HG03108 (cell line): ENCODE results near the gene KIF26A.

Experiments
- ATAC-seq: cut with Tn5 transposase; IDR thresholded peaks from one replicate; pipeline ENCODE4 v1.9.1; 2021; ENCODE audit warnings: moderate library complexity; ENCODE audit not compliant: unreplicated experiment

Gene KIF26A

DNA sequence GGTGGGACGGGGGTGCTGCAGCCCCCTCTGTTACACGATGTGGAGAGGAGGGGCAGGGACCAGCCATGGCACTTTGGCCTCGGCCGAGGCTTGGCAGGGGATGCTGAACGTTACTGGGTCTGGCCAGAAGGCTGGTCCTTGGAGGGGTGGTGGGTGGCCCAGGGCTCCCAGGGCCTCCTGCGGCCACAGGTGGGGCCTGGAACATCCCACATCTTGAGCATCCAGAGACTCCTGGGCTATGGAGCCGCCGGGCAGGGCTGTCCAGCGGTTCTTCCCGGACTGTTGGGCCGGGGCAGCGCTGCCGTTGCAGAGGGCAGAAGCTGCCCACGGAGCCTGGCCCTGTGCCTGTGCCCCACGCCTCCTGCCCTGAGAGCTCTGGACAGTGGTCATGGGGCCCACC is 15.9 kb downstream of the KIF26A start:
- ATAC-seq: no peak

DNA sequence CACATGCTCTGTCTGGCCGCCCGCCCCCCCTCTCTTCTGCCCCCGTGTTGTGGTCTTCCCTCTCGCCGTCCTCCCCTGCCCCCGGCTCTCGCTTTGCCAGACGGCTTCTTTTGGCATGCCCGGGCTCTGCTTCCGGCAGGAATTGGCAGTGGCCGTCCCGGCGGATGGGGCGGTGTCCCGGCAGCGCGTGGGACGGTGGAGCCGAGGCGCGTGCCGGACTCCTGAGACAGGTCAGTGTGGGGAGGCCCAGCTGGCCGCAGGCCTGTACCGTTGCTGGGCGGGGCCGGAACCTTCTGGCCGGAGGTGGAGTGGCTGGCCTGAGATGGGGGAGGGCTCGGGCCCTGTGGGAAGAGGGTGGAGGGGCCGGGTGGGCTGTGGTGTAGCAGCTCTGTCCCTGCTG is 17.1 kb downstream of the KIF26A start:
- ATAC-seq: no peak

DNA sequence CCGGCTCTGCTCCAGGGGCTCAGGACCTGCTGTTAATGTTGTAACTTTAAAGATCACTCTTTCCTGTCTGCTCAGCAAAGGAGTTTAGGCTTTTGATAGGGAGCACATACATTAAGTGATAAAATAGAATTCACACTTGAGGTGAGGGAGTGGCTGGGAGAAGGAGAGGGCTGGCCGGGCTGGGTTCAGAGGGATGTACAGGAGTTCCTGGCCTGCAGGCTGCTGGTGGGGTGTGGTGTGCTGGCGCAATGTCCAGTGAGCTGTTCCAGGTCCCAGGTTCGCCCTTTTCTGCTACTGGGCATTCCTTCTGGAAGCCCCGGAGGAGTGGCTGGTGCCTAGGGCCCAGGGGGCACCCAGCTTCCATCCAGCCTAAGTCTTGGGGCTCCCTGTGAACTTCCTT is 17.8 kb downstream of the KIF26A start:
- ATAC-seq: no peak

DNA sequence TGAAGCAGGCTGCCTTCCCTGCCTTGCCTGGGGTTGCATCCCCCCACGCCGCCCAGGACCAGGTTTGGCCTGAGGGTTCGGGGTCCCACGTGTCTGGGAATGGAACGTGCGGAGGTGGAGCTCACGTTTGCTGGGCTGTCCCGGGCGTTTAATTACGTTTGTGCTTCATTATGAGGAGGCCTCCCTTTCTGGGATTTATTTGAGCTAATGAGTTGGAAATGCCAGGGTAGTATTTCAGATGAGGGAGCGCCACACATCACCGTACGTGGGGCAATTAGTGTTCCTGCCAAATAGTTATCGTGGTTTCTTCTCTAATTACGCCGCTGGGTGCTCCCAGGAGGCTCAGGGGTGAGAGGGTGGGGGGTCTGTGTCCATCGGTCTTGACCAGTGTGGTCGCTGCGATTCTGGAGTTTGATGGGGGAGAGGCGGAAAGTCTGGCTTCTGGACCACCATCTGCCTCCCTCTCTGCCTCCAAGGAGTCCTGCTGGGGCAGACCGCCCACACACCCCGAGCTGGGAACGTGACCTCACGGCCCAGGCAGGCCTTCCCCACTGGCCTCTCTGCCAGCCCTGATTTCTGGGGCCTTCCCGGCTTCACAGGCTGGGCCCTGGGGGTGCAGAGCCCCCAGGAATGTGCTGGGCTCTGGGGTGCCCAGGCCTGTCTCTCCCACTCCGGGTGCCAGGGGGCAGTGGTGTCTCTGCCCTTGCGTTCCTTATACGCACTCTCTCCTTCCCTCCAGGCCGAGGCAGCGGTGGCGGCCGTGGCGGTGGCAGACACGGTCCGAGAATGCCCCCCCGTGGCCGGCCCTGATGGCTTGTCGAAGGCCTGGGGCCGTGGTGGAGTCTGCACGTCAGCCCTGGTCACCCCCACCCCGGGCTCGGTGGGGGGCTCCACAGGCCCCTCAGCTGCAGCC is 18.9 kb downstream of the KIF26A start:
- ATAC-seq: no peak

DNA sequence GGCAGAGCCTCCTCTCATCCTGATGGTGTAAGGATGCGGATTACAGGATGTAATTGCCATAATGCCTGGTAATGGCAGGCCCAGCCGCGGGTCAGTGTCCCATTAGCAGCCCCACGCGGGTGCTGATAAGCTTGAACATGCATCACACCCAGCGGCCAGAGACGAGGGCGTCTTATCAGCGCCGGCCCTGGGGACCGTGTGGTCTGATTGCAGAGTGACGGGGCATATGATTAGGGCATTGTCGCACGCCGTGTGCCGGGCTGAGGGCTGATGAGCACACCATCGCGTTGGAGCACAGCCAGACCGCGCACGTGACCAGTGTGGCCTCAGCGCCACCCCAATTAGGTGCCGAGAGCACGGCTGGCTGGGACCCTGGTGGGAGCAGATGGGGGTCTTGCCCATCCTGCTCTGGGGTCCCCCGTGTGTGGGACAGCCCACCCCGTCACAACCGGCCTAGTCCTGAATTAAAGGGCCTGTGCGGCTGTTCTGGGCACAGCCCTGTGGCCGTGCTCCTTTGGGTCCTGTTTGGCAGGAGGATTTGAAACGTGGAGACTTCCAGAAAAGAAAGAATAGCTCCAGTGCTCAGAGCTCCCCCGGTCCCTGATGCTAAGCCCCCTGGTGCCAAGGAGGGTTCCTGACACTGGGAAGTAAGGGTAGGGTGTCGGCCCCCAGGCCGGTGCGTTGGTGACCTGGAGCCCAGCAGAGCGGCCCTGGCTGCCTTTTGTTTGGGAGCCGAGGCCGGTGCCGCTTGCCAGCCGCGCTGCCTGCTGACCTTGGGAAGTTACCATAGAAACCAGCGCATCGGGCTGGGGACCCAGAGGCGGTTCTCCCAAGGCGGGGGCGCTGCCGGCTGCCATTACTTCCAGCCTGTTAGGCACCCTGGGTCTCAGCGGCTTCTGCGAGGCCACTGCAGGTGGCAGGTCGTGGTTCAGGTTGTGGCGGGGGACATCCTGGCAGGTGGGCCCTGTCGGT is 20.7 kb downstream of the KIF26A start:
- ATAC-seq: no peak

DNA sequence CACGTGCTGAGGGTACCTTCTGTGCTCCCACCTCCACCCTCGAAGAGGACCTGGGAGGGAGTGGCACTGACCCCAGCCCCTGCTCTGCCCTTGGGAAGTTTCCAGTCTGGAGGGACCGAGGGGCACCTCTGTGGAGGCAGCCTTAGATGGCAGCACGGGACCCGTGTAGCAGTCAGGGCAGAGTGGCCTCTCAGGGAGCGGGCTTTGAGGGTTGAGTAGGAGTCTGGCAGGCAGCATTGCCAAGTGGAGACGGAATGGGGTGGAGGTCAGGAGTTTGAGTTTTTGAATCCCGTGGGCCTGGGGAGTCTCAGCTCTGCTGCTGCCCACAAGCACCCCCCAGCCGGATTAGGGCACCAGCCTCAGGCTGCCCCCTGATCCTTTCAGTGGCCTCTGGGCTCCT is 21.6 kb downstream of the KIF26A start:
- ATAC-seq: no peak

DNA sequence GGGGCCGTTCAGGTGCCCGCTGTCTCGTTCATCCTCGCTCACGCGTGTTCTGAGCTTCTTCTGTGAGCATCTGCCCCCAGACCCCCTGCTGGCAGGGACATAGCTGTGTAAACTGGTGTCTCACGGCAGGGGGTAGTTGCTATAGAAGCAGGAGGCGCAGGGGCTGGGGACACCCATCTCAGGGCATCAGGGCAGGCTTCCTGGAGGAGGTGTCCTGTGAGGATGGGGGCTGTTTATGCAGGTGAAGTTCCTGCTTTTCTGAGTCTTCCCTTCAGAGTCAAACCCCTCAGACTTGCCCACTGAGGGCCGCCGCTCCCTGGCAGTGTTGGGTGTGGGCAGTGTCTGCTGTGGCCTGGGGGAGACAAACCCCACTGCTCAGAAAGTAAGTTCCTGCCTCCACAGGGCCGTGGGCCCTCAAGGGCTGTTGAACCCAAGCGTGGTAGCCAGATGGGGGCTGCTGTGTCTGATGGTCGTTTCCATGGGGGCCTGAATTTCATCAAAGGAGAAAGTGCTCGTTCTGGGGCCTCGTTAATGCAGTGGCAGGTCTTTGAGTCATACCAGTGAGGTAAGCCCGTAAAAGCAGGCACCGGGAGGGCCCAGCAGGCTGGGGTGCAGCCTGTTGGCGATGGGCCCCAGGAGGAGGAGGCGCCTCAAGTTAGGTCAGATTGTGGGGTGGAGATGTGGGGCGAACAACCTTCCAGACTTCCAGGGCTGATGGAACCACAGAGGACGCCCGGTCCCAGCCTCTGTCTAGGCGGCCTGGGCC is 23.4 kb downstream of the KIF26A start:
- no peak for ATAC-seq

DNA sequence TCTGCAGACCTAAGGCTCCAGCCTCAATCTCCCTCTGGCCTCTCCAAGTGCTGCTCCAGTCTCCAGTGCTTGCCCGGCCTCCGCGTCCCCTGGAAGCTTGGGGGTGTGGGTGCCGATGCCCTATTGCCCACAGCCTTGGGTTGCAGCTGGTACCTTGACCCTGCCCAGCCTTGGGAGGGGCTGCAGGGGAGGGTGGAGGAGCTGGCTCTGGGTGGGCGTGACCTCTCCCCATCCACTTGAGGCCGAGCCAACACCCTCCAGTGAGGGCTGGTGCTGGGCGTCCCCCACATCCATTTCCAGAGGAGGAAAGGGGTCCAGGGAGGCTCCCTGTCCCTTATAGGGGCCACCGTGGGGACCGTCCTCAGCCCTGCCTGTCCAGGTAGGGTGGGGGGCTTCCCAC is 24.1 kb downstream of the KIF26A start:
- no peak for ATAC-seq

DNA sequence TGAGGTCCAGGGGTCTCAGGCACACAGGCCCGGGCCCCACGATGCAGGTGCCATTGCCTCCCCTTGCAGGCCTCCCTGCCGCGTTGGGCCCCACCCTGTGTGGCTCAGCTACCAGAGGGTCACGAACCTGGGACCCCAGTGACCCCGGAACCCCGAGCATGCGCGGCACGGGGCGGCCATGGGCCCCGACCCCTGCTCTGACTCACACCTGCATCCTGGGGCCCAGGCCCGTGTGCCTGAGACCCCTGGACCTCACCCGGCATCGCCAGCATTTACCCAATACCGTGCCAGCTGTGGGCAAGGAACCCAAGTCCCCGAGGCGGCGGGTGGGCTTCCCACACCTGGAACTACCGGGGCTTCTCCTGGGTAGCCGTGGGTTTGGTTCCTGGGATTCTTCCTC is 25.2 kb downstream of the KIF26A start:
- ATAC-seq: no peak

DNA sequence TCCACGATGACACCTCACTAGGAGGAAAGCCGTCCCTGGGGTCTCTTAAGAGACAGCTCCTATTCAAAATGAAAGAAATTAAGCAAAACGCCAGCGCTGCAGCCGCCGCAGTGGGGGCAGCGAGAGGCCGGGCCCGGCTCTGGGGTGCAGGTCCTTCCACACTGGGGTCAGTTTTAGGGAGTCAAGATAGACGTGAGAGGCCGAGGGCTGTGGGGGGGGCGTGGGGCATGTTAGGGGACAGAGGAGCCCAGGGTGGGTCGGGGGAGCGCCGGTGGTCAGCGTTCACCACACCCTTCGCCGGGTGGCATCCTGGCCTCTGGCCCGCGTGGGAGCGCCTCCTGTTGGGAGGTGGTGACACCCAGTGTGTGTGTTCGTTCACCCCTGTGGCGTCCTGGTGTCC is 25.7 kb downstream of the KIF26A start:
- ATAC-seq: no peak

DNA sequence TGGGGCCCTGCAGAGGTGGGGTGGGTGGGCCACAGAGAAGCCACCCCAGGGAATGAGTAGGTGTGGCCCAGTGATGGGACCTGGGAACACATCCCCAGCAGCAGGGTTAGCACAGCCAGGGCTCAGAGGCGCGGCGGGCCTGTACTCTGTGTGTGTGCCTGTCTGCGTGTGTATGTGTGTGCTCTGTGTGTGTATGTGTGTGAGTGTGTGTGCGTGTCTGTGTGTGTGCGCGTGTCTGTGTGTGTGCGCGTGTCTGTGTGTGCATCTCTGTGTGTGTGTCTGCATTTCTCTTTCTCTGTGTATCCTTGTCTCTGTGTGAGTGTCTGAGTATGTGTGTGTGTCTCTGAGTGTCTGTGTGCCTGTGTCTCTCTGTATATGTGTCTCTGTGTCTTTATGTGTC is 26.1 kb downstream of the KIF26A start:
- ATAC-seq: no peak

DNA sequence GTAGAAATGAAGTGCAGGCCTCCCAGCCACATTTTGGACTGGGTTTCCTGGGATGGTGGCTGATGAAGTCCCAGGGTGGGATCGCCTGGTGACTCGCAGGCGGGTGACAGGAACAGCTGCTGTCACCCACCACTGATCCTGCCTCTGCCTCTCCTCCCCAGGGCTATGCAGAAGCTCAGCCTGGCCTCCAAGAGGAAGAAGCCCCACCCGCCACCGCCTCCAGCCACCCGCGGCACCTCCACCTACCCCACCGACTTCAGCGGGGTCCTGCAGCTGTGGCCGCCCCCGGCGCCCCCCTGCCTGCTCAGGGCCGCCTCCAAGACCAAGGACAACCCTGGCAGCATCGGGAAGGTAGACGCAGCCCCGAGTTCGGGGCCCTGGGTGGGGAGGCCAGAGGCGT is 28.3 kb downstream of the KIF26A start:
- ATAC-seq: no peak

DNA sequence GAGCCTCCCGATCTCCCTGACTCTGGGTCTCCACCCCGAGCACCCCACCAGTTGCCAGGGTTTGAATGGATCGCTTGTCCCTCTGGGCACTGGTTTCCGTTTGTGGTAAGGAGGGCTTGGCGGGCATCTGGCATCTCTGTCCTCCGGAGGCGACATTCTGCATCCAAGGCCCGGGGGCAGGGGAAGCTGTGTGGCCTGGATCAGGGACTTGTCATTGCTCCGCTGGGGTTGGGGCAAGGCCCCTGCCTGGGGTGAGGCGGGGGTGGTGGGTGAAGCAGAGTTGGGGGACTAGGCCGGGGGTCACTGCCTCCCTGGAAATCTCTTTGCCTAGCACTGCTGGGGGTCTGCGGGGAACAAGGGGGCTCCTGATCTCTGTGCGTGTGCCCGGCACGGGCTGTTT is 30.2 kb downstream of the KIF26A start:
- ATAC-seq: no peak

DNA sequence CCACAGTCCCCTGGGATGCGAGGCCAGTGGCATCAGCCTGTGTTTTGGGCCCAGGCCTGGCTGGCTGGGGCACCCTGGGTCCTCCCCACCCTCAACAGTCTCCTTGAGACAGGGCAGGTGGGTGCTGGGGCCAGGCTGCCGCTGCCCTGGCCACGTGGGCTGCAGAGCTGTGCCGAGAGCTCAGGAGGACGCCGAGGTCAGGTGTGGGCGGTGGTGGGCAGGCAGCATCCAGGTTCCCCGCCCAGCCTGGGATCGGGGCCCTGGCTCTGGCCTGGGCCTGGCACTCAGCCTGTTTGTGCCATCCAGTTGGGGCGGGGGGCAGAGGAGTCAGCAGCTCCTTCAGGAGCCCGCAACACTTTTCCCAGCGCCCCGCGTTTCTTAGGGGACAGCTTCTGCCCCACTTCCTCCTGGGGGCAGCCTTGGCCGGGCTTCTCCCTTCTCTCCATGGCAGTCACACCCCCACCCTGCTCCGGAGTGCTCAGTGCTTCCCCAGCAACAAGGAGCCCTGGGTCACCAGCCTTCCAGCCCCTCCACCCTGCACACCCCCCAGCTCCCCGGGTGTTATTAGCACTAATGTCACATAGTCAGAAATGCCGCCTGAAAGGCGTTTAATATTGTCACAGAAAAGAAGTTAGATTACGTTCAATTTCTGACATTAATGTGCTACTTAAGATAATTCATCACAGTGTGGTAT is 30.8 kb downstream of the KIF26A start:
- no peak for ATAC-seq

DNA sequence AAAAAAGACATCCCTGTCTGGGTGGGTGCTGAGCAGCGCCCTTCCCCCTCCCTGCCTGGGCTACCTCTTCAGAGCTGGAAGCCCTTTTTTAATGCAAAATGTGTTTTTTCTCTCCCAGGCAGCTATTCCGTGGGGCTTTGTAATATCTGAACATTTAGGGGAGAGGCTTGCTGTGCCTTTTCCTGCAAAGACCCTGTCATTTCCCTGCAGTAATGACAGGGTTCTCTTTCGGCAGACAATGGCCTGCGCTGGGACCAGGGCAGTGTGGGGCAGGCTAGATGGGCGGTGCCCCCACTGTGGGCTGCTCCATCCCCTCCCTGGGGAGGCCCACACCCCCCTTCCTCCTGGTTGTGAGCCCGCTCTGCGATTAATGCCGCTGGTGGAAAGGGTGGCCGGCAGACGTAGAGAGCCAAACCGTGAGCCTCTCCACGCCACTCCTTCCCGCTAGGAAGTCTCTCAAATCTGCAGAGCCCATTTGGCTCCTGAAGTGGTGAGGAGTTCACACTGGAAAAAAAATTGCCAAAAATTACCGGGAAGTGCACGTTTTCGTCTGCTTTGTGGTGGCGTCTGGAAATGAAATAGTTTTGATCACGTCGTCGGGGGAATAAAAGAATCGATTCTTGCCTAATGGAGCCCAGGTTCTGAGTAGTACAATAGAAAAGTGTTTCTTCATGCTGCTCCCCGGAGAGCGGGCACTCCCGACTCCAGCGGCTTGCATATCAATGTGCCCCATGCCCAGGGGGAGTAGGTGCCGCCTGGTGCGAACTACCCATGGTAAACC is 31.5 kb downstream of the KIF26A start:
- no peak for ATAC-seq

DNA sequence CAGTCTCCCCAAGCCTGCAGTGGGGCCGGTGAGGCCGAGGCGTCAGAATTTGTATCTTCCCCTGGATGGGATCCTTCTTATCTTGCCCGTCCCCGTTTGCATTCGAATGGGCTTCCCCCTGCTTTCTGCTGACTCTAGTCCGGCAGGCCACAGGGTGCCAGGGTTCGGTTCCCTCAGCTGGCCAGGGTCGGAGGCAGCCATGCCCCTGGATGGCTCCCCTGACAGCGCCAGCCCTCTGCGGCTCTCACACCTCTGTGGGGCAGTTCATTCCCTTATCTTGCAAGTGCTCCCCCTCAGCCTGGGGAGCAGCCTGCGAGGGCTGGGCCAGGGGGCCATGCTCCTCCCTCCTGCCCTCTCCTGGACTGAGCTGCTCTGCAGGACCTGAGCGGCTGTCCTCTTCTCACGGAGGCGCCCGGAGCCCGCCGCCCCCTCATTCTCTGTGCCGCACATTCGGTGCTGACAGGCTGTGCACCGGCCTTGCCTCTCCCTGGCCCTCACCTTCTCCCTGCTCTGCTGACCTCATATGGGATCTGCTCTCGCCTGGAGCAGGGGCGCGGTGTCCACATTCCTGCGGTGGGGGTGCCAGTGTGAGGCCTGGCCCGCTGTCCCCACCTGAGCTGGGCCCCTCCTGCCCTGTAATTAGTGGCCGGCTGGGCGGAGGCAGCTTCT is 32.8 kb downstream of the KIF26A start:
- ATAC-seq: no peak

DNA sequence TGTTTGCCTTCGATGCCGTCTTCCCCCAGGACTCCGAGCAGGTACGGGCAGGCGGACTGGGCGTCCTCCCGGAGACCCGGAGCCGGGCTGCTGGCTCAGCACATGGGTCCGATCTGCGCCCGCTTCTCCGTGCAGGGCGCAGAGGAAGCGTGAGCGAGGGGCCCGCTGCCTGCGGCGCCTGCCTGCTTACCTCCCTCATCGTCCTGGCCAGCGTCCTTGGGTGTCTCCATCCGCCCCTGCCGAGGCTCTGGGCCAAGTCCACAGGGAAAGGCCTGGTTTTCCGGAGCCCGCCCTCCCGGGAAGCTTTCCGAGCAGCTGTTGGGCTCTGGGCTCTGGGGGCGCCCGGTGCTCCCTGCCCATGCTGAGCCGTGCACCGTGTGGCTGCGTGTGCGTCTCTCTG is 33.5 kb downstream of the KIF26A start:
- ATAC-seq: no peak

DNA sequence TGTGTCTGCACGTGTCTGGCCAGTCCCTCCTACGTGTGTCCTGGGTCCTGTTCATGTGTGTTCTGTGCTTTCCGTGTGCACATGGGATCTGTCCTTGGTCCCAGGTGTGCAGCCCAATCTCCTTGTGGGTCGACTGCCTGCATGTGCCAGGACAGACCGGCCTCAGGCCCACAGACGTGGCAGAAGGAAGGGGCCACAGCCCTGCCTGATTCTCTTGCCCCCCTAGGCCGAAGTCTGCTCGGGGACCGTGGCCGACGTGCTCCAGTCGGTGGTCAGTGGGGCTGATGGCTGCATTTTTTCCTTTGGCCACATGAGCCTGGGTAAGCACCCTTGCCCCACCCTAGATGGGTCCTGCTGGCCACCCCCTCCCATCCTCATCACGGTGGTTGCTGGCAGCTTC is 34.0 kb downstream of the KIF26A start:
- ATAC-seq: no peak

DNA sequence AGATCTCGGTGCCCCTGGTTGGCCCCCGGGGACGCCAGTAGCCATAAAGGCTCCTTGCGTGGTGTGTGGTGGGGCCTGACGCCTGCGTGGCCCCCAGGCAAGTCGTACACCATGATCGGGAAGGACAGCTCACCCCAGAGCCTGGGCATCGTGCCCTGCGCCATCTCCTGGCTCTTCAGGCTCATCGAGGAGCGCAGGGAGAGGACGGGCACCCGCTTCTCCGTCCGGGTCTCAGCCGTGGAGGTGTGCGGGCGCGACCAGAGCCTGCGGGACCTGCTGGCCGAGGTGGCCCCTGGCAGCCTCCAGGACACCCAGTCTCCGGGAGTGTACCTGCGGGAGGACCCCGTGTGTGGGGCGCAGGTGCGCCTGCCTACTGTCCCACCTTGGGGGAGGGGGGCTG is 34.5 kb downstream of the KIF26A start:
- no peak for ATAC-seq
